Thoracic aorta (tissue), 2 donors: Measurements from ENCODE around the gene CNFN. TPM values are rescaled to one million over a fixed set of nuclear protein-coding genes. Genes with fewer than 3 reads are reported as not detected.

Experiments used
- ATAC-seq: fragments of 150-250 bp; one replicate; pipeline ENCODE4 v1.8.0; 2017; ENCODE audit warnings: low read depth; ENCODE audit not compliant: insufficient number of reproducible peaks, low FRiP score
- DNase-seq: peaks from one replicate; pipeline ENCODE4 v3.0.0-alpha.2; 2020; ENCODE audit warnings: low spot score
- H3K27ac ChIP-seq, 2 donors: fragments of 200-600 bp; sonication (generic); 1 replicate in 1 of 2; 2 replicates in 1 of 2; pipeline ENCODE4 v1.5.1; 2016; ENCODE audit warnings: mild to moderate bottlenecking in 2 of 2, moderate library complexity in 2 of 2
- H3K27me3 ChIP-seq: fragments of 200-600 bp; sonication (generic); replicated peaks from 2 replicates; pipeline ENCODE4 v1.6.0; 2016; ENCODE audit warnings: mild to moderate bottlenecking; ENCODE audit not compliant: insufficient read depth
- H3K36me3 ChIP-seq: fragments of 200-600 bp; sonication (generic); one replicate; pipeline ENCODE4 v1.5.1; 2016
- H3K4me1 ChIP-seq, 2 donors: fragments of 200-600 bp; sonication (generic); 1 replicate in 1 of 2; 2 replicates in 1 of 2; pipeline versions ENCODE4 v1.5.1 to v1.6.0; 2016; ENCODE audit warnings: low read depth in 2 of 2, mild to moderate bottlenecking in 1 of 2; ENCODE audit not compliant: control insufficient read depth in 1 of 2
- H3K4me3 ChIP-seq: fragments of 200-600 bp; sonication (generic); 2 replicates; pipeline ENCODE4 v1.5.1; 2016; ENCODE audit warnings: mild to moderate bottlenecking
- H3K9me3 ChIP-seq: fragments of 200-600 bp; sonication (generic); 2 replicates; pipeline ENCODE4 v1.5.1; 2016
- total RNA-seq, 2 donors: library from RNA; depleted of rRNA; stranded (reverse); fragments of >200 nt; gene quantifications; one replicate each; pipeline versions ENCODE4 v1.1.0 to v1.2.3, GENCODE V29; 2016
- TF ChIP-seq, protein P1 (sequence below): fragments of 200-600 bp; sonication (generic); IDR thresholded peaks from one replicate; pipeline ENCODE4 v1.5.1; 2019; ENCODE audit warnings: antibody characterized with exemption

CNFN gene
- total RNA-seq, 2 donors from 2014 or later, result not detected

DNA sequence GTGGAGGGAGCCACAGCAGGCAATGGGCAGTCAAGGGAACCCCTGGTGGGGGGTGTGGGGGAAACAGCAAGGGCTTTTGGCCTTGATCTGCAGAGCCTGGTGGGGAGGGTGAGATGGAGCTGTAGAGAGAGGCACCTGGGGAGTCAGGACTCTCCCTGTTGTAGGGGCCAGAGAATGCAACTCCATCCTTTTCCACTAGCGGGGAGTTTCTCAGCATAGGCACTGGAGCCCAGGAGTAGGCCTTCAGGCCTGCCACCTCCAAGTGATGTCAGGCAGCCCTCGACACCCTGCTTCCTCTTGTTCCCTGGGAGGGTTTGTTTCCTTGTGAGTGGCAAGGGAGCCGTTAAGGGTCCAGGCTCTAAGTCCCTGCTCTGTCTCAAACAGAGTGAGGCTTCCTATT is 39.7 kb downstream of the CNFN start:
- no peak for ATAC-seq
- Histone ChIP-seq H3K4me1 (no peaks in the 10 kb centered on the region), H3K4me3 (no peak overlapping the region), H3K9me3 (no peaks in the 10 kb centered on the region), H3K27me3 (no peaks in the 10 kb centered on the region), H3K36me3 (peaks cover 11% of the 10 kb centered on the region), H3K27ac (no peak overlapping the region)
- no peak for DNase-seq
- TF ChIP-seq, protein P1, sequence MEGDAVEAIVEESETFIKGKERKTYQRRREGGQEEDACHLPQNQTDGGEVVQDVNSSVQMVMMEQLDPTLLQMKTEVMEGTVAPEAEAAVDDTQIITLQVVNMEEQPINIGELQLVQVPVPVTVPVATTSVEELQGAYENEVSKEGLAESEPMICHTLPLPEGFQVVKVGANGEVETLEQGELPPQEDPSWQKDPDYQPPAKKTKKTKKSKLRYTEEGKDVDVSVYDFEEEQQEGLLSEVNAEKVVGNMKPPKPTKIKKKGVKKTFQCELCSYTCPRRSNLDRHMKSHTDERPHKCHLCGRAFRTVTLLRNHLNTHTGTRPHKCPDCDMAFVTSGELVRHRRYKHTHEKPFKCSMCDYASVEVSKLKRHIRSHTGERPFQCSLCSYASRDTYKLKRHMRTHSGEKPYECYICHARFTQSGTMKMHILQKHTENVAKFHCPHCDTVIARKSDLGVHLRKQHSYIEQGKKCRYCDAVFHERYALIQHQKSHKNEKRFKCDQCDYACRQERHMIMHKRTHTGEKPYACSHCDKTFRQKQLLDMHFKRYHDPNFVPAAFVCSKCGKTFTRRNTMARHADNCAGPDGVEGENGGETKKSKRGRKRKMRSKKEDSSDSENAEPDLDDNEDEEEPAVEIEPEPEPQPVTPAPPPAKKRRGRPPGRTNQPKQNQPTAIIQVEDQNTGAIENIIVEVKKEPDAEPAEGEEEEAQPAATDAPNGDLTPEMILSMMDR, result no peak

DNA sequence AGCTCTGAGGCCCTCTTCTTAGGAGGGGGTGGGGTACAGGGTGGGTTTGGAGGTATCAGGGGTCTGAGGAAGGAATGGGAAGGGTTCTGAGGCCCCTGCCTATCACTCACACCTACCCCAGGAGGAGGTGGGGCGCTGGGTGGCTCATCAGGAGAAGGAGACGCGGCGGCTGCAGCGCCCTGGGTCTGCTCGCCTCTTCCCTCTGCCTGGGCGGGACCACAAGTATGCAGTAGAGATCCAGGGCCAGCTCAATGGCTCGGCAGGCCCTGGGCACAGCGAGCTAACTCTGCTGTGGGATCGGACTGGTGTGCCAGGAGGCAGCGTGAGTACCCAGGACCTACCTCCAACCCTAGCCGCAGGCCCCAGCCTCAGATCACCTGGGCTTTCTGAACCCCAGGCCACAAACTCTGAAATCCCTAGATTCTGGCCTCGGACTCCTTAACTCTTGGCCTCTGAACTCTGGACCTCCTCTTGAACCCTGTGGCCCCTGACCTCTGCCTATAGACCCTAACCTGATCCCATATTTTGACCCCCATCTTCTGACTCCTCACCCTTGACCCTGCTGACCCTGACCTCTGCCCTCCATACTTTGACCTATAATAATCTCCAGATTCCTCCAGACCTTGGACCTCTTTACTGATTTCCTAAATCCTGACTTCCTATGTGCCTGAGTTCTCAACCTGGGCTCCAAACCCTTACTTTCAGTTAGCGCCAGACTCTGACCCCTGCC is 40.6 kb downstream of the CNFN start:
- DNase-seq (no peak), ATAC-seq (no peak)
- TF ChIP-seq, protein P1, result no peak
- H3K36me3 ChIP-seq, result peaks cover 11% of the 10 kb centered on the region
- no peaks in the 10 kb centered on the region for H3K4me1 ChIP-seq
- H3K9me3 ChIP-seq, result no peaks in the 10 kb centered on the region
- H3K27ac ChIP-seq, result no peak overlapping the region
- H3K27me3 ChIP-seq, result no peaks in the 10 kb centered on the region
- no peak overlapping the region for H3K4me3 ChIP-seq

DNA sequence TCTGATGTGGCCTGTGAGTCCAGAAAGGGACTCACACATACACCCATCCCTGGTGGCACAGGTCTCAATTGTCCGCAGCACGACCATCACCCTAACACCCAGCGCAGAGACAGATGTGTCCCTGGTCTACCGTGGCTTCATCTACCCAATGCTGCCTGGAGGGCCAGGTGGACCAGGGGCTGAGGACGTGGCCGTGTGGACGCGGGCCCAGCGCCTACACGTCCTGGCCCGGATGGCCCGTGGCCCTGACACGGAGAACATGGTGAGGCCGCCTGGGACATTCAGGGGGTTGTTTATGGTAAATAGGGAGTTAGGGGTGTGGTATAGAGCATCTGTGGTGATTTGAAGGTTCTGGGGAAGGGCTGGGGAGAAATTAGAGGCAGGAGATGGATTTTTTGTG is 41.9 kb downstream of the CNFN start:
- H3K36me3 ChIP-seq, result peaks cover 7% of the 10 kb centered on the region
- ATAC-seq, result no peak
- DNase-seq, result no peak

DNA sequence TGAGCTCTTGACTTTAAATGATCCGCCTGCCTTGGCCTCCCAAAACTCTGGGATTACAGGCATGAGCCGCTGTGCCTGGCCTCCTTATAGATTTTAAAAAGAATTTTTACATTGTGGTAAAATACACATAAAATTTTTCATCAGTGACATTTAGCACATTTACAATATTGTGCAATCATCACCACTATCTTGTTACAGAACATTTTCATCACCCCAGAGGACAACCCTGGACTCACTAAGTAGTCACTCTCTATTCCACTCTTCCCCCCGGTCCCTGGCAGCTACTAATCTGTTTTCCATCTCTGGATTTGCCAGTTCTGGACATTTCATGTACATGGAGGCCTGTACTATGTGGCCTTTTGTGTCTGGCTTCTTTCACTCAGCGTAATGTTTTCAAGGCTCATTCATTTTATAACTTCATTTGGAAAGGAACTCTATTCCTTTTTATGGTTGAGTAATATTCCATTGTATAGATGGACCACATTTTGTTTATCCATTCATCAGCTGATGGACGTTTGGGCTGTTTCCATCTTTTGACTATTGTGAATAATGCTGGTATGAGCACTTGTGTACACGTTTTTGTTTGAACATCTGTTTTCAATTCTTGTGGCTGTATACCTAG is 44.8 kb downstream of the CNFN start:
- no peak for ATAC-seq
- Histone ChIP-seq H3K27me3 (no peaks in the 10 kb centered on the region), H3K36me3 (peaks cover 10% of the 10 kb centered on the region), H3K27ac (no peak overlapping the region), H3K4me1 (no peaks in the 10 kb centered on the region), H3K9me3 (no peaks in the 10 kb centered on the region), H3K4me3 (no peak overlapping the region)
- TF ChIP-seq, protein P1, result no peak
- no peak for DNase-seq

More for the DNA sequence above, 41.9 kb downstream of the CNFN start:
- TF ChIP-seq, protein P1, result no peak
- Histone ChIP-seq H3K9me3 (no peaks in the 10 kb centered on the region), H3K4me1 (no peaks in the 10 kb centered on the region), H3K4me3 (no peak overlapping the region), H3K27me3 (no peaks in the 10 kb centered on the region), H3K27ac (no peak overlapping the region)

DNA sequence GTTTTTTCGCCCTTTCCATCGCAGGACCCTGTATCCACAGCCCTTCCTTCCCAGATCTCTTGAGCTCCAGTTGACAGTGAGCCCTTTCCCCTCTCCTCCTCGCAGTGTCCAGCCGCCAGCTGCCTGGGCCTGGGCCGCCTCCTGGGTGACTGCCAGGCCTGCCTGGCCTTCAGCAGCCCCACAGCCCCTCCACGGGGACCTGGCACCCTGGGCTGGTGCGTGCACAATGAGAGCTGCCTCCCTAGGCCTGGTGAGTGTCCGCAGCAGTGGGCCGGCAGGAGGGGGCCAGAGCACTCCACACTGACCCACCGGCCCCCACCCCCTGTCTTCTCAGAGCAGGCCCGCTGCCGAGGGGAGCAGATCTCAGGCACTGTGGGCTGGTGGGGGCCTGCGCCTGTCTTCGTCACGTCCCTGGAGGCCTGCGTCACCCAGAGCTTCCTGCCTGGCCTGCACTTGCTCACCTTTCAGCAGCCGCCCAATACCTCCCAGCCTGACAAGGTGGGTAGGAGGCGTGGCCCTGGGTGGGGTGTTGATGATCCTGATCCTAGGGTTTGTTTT is 45.7 kb downstream of the CNFN start:
- Histone ChIP-seq H3K4me3 (no peak overlapping the region), H3K27ac (no peak overlapping the region), H3K36me3 (peaks cover 10% of the 10 kb centered on the region), H3K9me3 (no peaks in the 10 kb centered on the region), H3K27me3 (no peaks in the 10 kb centered on the region), H3K4me1 (no peaks in the 10 kb centered on the region)
- DNase-seq, result no peak
- no peak for ATAC-seq
- TF ChIP-seq, protein P1, result no peak
